IPS-20b (cell line): ENCODE data around the gene CSNK1G3.
A peak's percentile ranks its signal among the peaks of the same experiment; 100 is the strongest.

Source experiments
- H3K27ac ChIP-seq: one replicate; pipeline ENCODE4 v1.5.1; 2013; ENCODE audit warnings: low read length
- H3K27me3 ChIP-seq: 2 replicates; pipeline ENCODE4 v1.6.1; 2013; ENCODE audit warnings: mild to moderate bottlenecking, low read length, inconsistent platforms; ENCODE audit not compliant: insufficient read depth
- H3K36me3 ChIP-seq: 2 replicates; pipeline ENCODE4 v1.6.1; 2013; ENCODE audit warnings: low read depth, mild to moderate bottlenecking, inconsistent platforms, low read length, moderate library complexity; ENCODE audit not compliant: insufficient read depth
- H3K4me1 ChIP-seq: 2 replicates; pipeline ENCODE4 v1.6.1; 2013; ENCODE audit warnings: mild to moderate bottlenecking, control low read depth, inconsistent platforms, low read length, moderate library complexity; ENCODE audit not compliant: insufficient read depth
- H3K4me3 ChIP-seq: 2 replicates; pipeline ENCODE4 v1.5.1; 2013; ENCODE audit warnings: mild to moderate bottlenecking, low read length, inconsistent platforms
- H3K9ac ChIP-seq: 2 replicates; pipeline ENCODE4 v1.6.1; 2013; ENCODE audit warnings: low read depth, mild to moderate bottlenecking, inconsistent platforms, low read length, moderate library complexity
- H3K9me3 ChIP-seq: 2 replicates; pipeline ENCODE4 v1.6.1; 2013; ENCODE audit warnings: mild to moderate bottlenecking, low read depth, low read length, inconsistent platforms; ENCODE audit not compliant: insufficient read depth

Gene CSNK1G3

GRCh38 chr5:123579410-123579809 is 67.4 kb downstream of the CSNK1G3 start:
- peaks cover 26% of the 10 kb centered on the region for H3K36me3 ChIP-seq

DNA sequence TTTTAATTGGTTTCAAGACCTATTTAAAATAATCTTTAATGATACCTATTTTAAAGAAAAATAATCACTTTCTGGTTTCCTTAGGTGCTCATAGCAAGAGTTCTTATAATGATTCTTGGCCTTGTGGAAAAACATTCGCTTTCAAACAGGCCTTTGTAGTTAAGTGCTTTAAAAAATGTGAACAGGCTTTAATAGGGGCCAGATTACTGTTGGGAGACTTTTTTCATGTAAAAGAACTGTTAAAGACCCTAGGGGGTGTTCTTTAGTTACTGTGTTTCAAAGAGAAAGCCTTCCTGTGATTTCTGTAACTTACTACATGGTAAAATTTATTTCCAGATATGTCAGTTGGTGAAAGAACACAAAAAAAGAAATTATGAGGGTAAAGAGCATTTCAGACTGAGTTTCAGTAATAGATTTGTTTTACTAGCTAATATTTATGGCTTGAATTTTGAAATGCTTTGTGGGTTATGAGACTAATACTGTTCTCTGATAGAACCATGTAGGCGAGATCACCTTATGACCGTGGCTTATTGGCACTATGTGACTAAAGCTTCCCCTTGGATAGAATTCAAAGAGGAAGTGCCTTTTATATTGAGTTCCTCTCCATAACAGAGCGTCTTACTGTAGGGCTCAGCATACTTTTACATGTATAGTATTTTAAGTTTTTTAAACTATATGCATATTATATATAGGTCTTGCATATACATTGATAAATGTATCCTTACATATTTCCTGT is 70.7 kb downstream of the CSNK1G3 start:
- Histone ChIP-seq H3K4me3 (peak overlapping the region; percentile 49), H3K9me3 (peaks cover 3% of the 10 kb centered on the region; the same call in 1 of the 2 replicates), H3K27me3 (no peaks in the 10 kb centered on the region), H3K4me1 (peaks cover 21% of the 10 kb centered on the region; the same call in 1 of the 2 replicates), H3K9ac (peak overlapping the region; percentile 19; the same call in 1 of the 2 replicates), H3K36me3 (peaks cover 12% of the 10 kb centered on the region), H3K27ac (no peak overlapping the region)

More at GRCh38 chr5:123579410-123579809, 67.4 kb downstream of the CSNK1G3 start:
- no peaks in the 10 kb centered on the region for H3K27me3 ChIP-seq
- H3K9me3 ChIP-seq = no peaks in the 10 kb centered on the region
- H3K4me3 ChIP-seq = no peak overlapping the region
- H3K27ac ChIP-seq = no peak overlapping the region
- peaks cover 18% of the 10 kb centered on the region; the same call in 1 of the 2 replicates for H3K4me1 ChIP-seq
- H3K9ac ChIP-seq = no peak overlapping the region

DNA sequence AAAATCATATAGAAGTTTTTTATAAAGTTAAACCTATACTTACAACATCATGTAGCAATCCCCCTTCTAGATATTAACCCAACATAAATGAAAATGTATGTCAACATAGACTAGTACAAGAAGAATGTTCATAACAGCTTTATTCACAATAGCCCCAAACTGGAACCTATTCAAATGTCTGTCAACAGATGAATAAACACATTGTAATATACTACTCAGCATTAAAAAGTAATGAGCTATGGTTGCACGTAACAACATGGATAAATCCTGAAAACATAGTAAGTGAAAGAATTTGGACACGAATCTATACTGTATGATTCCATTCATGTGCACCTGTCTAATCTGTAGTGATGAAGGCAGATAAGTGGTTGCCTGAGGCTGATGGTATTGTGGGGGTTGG is 73.9 kb downstream of the CSNK1G3 start:
- H3K36me3 ChIP-seq = peaks cover 14% of the 10 kb centered on the region

GRCh38 chr5:123594434-123594833 is 82.5 kb downstream of the CSNK1G3 start:
- Histone ChIP-seq H3K4me1 (no peaks in the 10 kb centered on the region), H3K4me3 (no peak overlapping the region), H3K27ac (no peak overlapping the region), H3K27me3 (no peaks in the 10 kb centered on the region), H3K9me3 (no peaks in the 10 kb centered on the region), H3K36me3 (peaks cover 39% of the 10 kb centered on the region), H3K9ac (no peak overlapping the region)

More for the DNA sequence above, 73.9 kb downstream of the CSNK1G3 start:
- no peak overlapping the region for H3K4me3 ChIP-seq
- peaks cover 21% of the 10 kb centered on the region; the same call in 1 of the 2 replicates for H3K4me1 ChIP-seq
- H3K27me3 ChIP-seq = no peaks in the 10 kb centered on the region
- no peak overlapping the region for H3K9ac ChIP-seq
- H3K27ac ChIP-seq = no peak overlapping the region
- H3K9me3 ChIP-seq = peaks cover 3% of the 10 kb centered on the region; the same call in 1 of the 2 replicates

DNA sequence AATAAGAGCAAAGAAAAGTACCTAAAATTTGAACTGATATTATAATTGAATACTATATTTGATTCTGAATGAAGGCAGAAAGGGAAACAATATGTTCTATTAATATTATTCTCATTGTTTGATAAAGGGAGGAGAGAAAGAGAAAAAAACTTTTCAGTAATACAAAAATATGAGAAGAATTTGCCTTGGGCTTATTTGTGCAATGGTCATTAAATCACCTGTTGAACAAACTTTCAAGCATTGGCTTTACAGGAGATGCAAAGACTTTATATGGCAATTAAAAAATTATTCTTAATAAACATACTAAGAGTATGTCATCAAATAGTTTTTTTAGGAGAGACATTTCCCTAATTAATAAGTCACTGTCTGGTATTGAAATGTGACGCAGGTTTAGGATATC is 85.0 kb downstream of the CSNK1G3 start:
- no peak overlapping the region for H3K27ac ChIP-seq
- H3K27me3 ChIP-seq = no peaks in the 10 kb centered on the region
- no peak overlapping the region for H3K9ac ChIP-seq
- no peaks in the 10 kb centered on the region for H3K9me3 ChIP-seq
- no peak overlapping the region for H3K4me3 ChIP-seq
- H3K36me3 ChIP-seq = peaks cover 33% of the 10 kb centered on the region
- H3K4me1 ChIP-seq = no peaks in the 10 kb centered on the region

GRCh38 chr5:123598028-123598689 is 86.2 kb downstream of the CSNK1G3 start:
- Histone ChIP-seq H3K9me3 (no peaks in the 10 kb centered on the region), H3K36me3 (peaks cover 24% of the 10 kb centered on the region), H3K4me3 (no peak overlapping the region), H3K27me3 (no peaks in the 10 kb centered on the region), H3K27ac (no peak overlapping the region), H3K4me1 (no peaks in the 10 kb centered on the region), H3K9ac (no peak overlapping the region)

- Histone ChIP-seq H3K4me1 (no peaks in the 10 kb centered on the region), H3K9me3 (no peaks in the 10 kb centered on the region), H3K27ac (no peak overlapping the region), H3K36me3 (peaks cover 14% of the 10 kb centered on the region; the same call in 1 of the 2 replicates), H3K4me3 (no peak overlapping the region), H3K9ac (no peak overlapping the region), H3K27me3 (no peaks in the 10 kb centered on the region)
These were observed 87.2 kb downstream of the CSNK1G3 start for GRCh38 chr5:123599171-123599570.

DNA sequence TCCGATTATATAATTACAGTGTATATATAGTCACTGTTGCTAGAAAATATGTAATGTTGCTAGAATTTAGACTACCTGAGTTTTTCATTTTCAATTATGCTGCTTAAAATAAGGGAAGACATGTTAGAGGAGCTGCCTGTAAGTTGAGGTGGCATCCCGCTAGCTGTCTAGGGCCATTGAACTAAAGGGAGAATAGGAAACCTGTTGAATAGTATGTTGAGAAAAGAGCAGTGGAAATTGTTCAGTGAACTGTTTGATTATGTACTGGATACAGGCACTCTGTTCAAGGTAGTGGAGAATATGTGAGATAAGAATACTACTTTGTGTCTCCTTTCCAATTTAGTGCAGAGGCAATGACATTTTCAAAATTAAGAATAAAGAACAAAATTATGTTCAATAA is 89.6 kb downstream of the CSNK1G3 start:
- Histone ChIP-seq H3K9ac (no peak overlapping the region), H3K4me3 (no peak overlapping the region), H3K4me1 (no peaks in the 10 kb centered on the region), H3K27ac (no peak overlapping the region), H3K9me3 (no peaks in the 10 kb centered on the region), H3K36me3 (peaks cover 15% of the 10 kb centered on the region; the same call in 1 of the 2 replicates), H3K27me3 (no peaks in the 10 kb centered on the region)

DNA sequence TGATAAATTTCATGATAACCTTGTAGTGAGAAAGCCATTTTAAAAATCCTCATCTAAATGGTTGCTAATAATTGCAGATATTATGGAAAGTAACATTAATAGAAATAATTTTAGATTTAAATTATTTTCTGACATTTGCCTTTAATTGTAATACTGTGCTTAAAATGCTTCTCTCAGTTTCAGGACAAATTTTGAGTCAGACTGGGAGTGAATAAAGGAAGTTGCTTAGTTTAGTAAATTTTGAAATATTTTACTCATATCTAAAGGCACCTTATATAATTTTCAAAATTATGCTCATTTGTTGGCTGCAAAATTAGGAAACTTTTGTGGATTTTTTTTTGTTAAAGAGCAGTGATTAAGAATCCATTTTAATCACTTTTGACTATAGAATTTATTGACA is 93.8 kb downstream of the CSNK1G3 start:
- Histone ChIP-seq H3K27me3 (no peaks in the 10 kb centered on the region), H3K4me3 (no peak overlapping the region), H3K9me3 (no peaks in the 10 kb centered on the region), H3K9ac (no peak overlapping the region), H3K27ac (no peak overlapping the region), H3K4me1 (no peaks in the 10 kb centered on the region), H3K36me3 (peaks cover 16% of the 10 kb centered on the region; the same call in 1 of the 2 replicates)

DNA sequence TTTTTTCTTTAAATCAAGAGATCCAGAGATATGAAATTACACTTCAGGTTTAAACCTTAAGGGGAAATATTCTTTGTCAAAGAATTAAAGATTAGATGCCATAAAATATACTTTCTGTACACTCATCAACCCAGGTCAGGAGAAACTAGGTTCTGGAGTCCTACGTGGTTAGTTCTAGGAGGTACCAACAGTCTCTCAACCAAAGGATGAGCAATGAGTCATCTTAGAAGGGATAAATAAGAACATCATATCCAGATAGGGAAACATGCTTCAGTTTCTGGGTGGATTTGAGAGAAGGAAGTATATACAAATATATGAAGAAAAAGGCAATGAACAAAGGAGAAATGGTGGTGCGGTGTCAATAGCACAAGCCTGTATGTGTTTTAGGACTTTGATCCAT is 98.2 kb downstream of the CSNK1G3 start:
- Histone ChIP-seq H3K27me3 (no peaks in the 10 kb centered on the region), H3K9me3 (no peaks in the 10 kb centered on the region), H3K4me1 (no peaks in the 10 kb centered on the region), H3K4me3 (no peak overlapping the region), H3K36me3 (peaks cover 28% of the 10 kb centered on the region), H3K9ac (no peak overlapping the region), H3K27ac (no peak overlapping the region)

GRCh38 chr5:123610665-123611405 is 98.9 kb downstream of the CSNK1G3 start:
- H3K9me3 ChIP-seq = no peaks in the 10 kb centered on the region
- peaks cover 26% of the 10 kb centered on the region for H3K36me3 ChIP-seq
- no peaks in the 10 kb centered on the region for H3K27me3 ChIP-seq
- H3K4me1 ChIP-seq = no peaks in the 10 kb centered on the region
- no peak overlapping the region for H3K27ac ChIP-seq
- no peak overlapping the region for H3K4me3 ChIP-seq
- H3K9ac ChIP-seq = no peak overlapping the region
